HG03521 (cell line): ENCODE measurements around the gene FAM170B.
A peak's percentile ranks its signal among the peaks of the same experiment; 100 is the strongest.

Experiments used
- ATAC-seq: cut with Tn5 transposase; IDR thresholded peaks from one replicate; pipeline ENCODE4 v1.9.1; 2021; ENCODE audit warnings: mild to moderate bottlenecking, moderate library complexity; ENCODE audit not compliant: unreplicated experiment

The FAM170B gene

GRCh38 chr10:49133706-49134248, at the start of gene FAM170B:
FAM170B (minus strand) TSS chr10:49134021; CDS start chr10:49133918, 103 bp downstream.
- ATAC-seq = no peak

- no peak for ATAC-seq
Observed at GRCh38 chr10:49182776-49183175, 49.0 kb upstream of the FAM170B start.

DNA sequence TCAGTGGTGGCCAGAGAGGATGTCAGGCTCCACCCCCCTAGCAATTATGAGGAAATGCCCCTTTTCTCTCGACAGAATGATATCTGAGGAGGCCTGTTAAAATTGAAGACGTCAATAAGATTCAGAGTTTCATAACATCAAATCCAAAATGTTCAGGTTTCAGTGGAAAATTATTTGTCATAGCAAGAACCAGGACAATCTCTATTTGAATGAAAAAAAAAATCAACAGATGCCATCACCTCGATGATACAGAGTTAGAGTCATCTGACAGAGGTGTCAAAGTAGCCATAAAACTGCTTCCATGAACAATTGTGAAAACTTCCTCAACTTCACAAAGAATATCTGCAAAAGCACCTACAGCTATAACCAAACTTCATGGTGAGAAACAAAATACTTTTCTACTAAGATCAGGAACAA, 46.6 kb upstream of the FAM170B start:
- no peak for ATAC-seq

DNA sequence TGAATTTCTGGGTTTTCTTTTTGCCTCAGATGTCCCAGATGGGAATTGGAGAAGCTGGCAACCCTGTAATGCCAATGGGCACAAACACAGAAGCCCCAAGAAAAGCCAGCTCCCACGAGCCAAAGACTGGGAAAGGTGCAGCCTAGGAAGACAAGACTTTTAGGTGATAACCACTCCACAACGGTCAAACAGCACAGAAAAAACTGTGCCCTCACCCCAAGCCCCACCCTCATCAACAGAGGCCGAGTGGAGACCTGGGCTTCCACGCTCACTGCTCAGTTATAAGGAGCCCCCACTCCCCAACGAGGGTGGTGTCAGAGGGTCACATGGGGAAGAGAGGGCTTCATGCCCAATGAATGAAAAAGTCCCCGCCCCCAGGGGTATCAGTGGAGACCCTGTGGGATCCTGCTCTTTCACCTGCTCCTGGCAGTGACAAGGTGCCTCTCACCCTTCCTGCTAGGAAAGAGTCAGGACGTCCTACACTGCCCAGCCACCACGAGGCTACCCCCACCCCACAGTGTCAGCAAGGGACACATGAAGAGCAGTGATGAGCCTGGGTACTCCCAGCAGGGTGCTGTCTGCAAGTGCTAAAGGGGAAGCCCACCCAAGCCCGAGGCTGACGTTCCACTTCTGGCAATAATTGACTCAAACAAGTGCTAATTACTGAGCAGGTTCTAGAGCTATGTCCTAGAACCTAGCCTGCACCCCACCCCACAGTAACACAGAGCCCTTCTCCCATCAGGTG, 46.0 kb upstream of the FAM170B start:
- ATAC-seq = no peak

DNA sequence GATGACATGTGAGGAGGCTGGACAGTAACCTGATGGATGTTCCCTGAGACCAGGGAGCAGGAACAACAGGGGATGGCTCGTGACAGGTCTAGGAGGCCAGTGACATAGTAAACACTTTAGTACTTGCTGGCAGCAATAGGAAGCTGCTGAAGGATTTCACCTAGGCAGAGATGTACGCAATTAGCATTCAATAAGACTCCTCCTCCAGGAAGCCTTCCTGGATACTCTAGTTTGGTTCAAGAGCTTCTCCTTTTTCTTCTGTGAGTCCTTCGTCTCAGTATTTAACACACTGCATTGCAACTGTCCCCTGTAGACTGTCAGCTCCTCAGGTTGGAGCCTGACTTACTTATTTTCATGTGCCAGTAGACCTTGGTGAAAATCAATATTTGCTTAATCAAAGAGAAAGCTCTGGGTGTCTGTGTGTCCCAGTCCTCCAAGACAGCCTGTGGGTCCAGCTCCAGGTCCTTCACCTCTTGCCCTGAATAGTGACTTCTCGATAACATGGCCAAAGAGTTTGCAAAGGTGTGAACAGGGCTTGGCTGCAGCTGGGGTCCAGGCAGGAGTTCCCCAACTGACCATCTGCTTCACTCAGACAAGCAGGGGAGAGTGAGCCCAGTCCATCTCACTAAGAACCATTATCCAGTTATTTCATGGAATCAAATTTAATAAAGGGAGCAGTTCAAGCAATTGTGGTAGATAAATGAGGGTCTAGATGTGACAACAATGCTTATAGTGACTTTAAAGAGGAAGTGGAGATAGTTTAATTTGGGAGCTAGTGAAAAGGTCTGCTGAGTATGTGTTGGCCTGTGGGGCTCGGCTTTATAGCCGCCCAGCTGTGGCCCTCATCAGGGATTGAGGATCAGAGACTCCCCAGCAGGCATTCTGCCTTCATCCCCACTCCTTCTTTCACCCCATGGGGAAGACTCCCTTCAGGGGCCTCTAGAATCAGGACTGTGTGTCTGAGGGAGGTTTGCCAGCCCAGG, 45.0 kb upstream of the FAM170B start:
- no peak for ATAC-seq

- ATAC-seq = peak; percentile 70
Observed at GRCh38 chr10:49177391-49178355, 43.9 kb upstream of the FAM170B start.

- ATAC-seq = no peak
Observed at GRCh38 chr10:49176310-49177268, 42.8 kb upstream of the FAM170B start.

- no peak for ATAC-seq
Observed at GRCh38 chr10:49175587-49176309, 41.9 kb upstream of the FAM170B start.

GRCh38 chr10:49174926-49175500, 41.2 kb upstream of the FAM170B start:
- no peak for ATAC-seq

- no peak for ATAC-seq
Observed at GRCh38 chr10:49174261-49174925, 40.6 kb upstream of the FAM170B start.

- no peak for ATAC-seq
Observed at GRCh38 chr10:49173853-49174252, 40.0 kb upstream of the FAM170B start.

DNA sequence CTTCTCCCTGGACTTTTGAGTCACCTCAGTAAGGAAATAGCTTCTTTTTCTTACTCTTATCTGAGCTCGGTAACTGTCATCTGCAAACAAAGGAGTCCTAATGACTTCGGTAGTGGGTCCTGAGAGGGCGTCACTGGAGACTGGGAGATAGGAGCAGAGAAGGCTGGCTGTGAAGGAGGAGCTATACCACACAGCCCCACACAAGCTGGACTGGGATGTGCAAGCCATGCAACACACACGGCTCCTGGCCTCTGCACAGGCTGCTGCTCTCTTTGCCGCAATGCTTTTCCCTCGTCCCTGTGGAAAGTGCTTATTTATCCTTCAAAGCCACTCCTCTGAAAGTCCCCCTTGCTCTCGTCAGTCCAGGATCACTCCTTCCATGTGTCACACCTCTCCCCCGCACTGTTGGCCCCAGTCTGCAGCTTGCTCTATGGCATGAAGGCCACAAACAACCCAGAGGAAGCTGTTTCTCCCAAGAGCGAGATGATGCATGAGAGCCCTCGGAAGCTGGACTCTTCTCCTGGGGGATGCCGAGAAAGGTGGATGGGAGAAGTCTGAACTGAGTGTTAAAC, 39.5 kb upstream of the FAM170B start:
- no peak for ATAC-seq

DNA sequence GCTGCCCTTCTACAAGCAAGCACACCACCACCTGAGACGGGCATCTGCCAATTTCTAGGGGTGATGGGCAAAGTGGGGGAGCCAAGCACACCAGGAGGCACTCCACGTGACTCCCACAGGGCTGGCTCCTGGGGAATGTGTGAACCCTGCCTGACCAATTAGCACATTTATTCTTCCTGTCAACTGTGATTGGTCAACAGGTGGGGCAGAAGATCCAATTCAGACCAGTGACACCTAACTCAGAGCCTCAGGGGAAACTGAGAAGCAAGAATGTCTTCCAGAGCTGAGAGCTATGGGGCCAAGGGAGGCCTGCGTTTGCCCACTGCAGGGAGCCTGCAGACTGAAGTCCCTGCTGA, 38.9 kb upstream of the FAM170B start:
- no peak for ATAC-seq

- ATAC-seq = no peak
Observed at GRCh38 chr10:49172061-49172776, 38.4 kb upstream of the FAM170B start.

DNA sequence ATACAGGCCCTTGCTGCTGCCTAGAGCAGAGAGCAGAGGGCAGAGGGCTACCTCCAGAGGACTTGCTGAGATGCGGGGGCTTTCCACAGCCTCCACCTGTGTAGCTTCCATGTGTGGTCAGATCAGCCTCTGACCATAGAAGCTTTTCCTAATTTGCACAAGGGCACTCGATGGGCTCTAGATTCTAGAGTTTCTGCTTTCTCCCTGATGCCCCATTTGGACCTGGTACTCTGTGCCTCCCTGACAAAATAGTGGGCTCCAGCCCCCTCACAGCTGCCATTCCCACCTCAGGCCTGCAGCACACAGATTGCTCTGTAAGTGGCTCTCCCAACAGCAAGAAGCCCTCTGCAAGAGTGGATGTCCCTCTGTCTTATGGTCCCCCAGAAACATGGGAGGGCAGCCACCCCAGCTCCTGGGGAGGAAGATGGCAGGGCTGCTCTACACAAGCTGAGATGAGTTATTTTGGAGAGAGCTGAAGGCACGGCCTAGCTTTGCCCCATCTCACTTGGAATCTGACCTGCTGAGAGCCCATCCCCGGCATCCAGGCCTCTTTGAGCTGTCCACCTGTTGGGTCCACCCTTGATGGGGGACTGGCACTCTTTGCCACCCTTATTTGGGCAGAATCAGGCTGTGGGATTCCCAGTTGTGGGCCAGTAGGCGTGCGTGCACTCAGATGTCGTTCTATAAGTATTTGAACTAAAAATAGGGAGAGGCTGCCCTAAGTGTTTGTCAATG, 37.7 kb upstream of the FAM170B start:
- ATAC-seq = no peak
